Testis (tissue), 2 donors: ENCODE measurements around the gene IDUA.

Experiments used
- POLR2A ChIP-seq: fragments of 450-650 bp; IDR thresholded peaks from one replicate; pipeline ENCODE4 v1.6.1; 2017; ENCODE audit warnings: antibody characterized with exemption, mild to moderate bottlenecking, moderate library complexity
- TF ChIP-seq, protein P1 (sequence below), 3 experiments: fragments of 450-650 bp in 2 of 3; fragments of 200-600 bp in 1 of 3; sonication (generic) in 1 of 3; IDR thresholded peaks; one replicate each; pipeline ENCODE4 v1.5.1; 2016 to 2019; ENCODE audit warnings: antibody characterized with exemption in 3 of 3, mild to moderate bottlenecking in 2 of 3, moderate library complexity in 1 of 3

DNA sequence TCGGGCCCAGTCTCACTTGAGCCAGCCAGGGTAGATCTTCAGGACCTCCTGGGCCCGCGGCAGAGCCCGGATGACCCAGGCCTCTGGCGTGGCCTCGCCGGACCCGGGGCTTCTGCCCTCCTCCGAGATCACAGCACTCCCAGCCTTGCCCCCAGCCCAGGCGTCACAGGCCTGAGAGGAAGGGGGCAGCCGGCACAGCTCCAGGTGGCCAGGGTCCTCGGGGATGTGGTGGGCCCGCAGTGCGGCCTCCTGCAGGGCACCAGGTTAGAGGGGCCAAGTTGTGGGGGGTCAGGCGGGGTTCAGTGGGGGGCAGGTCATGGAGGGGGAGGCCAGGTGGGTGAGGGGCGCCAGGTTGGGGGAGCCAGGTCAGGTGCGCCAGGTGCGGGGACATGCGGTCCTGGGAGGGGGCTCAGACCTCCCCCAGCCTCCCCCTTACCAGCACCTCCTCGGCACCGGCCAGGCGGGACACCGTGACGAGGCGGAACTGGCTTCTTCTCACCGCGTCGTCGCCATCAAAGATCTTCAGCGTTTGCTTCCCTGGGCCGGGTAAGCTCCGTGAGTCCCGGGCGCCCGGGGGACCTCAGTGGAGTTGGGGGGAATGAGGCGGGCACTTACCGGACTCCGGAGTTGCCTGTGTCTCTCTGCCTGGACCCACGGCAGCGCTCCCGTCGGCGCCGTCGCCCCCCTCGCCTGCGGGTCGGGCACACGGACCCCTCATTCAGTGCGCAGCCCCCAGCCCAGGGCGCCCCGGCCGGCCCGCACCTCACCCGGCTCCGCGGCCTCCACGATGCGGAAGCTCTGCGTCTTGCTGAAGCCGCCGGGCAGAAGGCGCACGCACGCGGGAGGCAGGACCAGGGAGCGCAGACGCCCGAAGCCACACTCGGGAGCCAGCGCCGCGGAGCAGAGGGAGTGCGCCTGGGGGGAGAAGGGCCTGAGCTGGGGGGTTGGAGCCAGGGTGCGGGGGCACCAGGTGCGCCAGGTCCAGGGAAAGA is 19.4 kb upstream of the IDUA start:
- TF ChIP-seq, protein P1, sequence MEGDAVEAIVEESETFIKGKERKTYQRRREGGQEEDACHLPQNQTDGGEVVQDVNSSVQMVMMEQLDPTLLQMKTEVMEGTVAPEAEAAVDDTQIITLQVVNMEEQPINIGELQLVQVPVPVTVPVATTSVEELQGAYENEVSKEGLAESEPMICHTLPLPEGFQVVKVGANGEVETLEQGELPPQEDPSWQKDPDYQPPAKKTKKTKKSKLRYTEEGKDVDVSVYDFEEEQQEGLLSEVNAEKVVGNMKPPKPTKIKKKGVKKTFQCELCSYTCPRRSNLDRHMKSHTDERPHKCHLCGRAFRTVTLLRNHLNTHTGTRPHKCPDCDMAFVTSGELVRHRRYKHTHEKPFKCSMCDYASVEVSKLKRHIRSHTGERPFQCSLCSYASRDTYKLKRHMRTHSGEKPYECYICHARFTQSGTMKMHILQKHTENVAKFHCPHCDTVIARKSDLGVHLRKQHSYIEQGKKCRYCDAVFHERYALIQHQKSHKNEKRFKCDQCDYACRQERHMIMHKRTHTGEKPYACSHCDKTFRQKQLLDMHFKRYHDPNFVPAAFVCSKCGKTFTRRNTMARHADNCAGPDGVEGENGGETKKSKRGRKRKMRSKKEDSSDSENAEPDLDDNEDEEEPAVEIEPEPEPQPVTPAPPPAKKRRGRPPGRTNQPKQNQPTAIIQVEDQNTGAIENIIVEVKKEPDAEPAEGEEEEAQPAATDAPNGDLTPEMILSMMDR (IDR thresholded peaks at IDR 0.05): no peak
- no peak for TF ChIP-seq POLR2A
